Osteocyte (in vitro differentiated cells): Measurements from ENCODE around the gene FBXO34. TPM values are rescaled to one million over a fixed set of nuclear protein-coding genes. Genes with fewer than 3 reads are reported as not detected.

Experiments used
- DNase-seq: peaks from one replicate; pipeline ENCODE4 v3.0.0; 2021; ENCODE audit warnings: mixed read lengths; ENCODE audit not compliant: unreplicated experiment; ENCODE audit errors: extremely low spot score
- H3K27ac Mint-ChIP-seq: one replicate; pipeline ENCODE4 v1.8.0; 2021; ENCODE audit warnings: mild to moderate bottlenecking, mixed read lengths; ENCODE audit not compliant: unreplicated experiment
- H3K27me3 Mint-ChIP-seq: one replicate; pipeline ENCODE4 v1.8.0; 2021; ENCODE audit warnings: mixed read lengths; ENCODE audit not compliant: unreplicated experiment
- H3K36me3 Mint-ChIP-seq: one replicate; pipeline ENCODE4 v1.8.0; 2021; ENCODE audit warnings: mixed read lengths; ENCODE audit not compliant: unreplicated experiment
- H3K4me1 Mint-ChIP-seq: one replicate; pipeline ENCODE4 v1.8.0; 2021; ENCODE audit warnings: mixed read lengths; ENCODE audit not compliant: unreplicated experiment
- H3K4me3 Mint-ChIP-seq: one replicate; pipeline ENCODE4 v1.8.0; 2021; ENCODE audit warnings: mild to moderate bottlenecking, moderate library complexity, mixed read lengths; ENCODE audit not compliant: unreplicated experiment
- H3K9me3 Mint-ChIP-seq: one replicate; pipeline ENCODE4 v1.8.0; 2021; ENCODE audit warnings: mixed read lengths; ENCODE audit not compliant: unreplicated experiment
- total RNA-seq: library from RNA; stranded (reverse); gene quantifications from 2 replicates; pipeline ENCODE4 v1.2.1, GENCODE V29; 2021
- TF ChIP-seq, protein P1 (sequence below): fragments of 200-600 bp; sonication (generic); IDR thresholded peaks from 2 replicates; pipeline ENCODE4 v1.5.0; 2021; ENCODE audit warnings: antibody characterized with exemption, mild to moderate bottlenecking, moderate library complexity

Gene FBXO34
- total RNA-seq, 1 donor from 2014 or later = 16.4 TPM

DNA sequence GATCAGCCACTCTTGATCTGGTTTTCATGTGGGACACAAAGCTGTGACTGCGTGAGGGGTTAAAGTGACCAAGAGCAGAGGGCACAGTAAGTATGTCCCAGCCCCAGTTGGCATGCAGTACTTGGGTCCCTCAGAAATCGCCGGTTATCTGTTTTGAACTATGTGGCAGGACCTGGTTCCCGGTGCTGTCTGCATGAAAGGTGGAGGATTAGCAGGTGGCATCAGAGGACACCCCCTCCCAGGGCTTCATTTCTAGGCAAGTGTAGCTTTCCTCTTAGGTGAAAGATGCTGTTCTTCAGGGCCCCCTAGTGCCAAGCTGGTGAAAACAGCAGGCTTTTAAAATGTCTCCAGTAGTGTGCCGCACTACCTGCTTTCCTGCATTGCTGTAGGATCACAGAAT is 83.3 kb downstream of the FBXO34 start:
- no peak overlapping the region for H3K4me3 Mint-ChIP-seq
- H3K27ac Mint-ChIP-seq = no peak overlapping the region
- no peaks in the 10 kb centered on the region for H3K9me3 Mint-ChIP-seq
- peaks cover 12% of the 10 kb centered on the region for H3K36me3 Mint-ChIP-seq
- H3K4me1 Mint-ChIP-seq = no peaks in the 10 kb centered on the region
- DNase-seq = peak; percentile 79
- TF ChIP-seq, protein P1, sequence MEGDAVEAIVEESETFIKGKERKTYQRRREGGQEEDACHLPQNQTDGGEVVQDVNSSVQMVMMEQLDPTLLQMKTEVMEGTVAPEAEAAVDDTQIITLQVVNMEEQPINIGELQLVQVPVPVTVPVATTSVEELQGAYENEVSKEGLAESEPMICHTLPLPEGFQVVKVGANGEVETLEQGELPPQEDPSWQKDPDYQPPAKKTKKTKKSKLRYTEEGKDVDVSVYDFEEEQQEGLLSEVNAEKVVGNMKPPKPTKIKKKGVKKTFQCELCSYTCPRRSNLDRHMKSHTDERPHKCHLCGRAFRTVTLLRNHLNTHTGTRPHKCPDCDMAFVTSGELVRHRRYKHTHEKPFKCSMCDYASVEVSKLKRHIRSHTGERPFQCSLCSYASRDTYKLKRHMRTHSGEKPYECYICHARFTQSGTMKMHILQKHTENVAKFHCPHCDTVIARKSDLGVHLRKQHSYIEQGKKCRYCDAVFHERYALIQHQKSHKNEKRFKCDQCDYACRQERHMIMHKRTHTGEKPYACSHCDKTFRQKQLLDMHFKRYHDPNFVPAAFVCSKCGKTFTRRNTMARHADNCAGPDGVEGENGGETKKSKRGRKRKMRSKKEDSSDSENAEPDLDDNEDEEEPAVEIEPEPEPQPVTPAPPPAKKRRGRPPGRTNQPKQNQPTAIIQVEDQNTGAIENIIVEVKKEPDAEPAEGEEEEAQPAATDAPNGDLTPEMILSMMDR = peak; percentile 73
- no peaks in the 10 kb centered on the region for H3K27me3 Mint-ChIP-seq

DNA sequence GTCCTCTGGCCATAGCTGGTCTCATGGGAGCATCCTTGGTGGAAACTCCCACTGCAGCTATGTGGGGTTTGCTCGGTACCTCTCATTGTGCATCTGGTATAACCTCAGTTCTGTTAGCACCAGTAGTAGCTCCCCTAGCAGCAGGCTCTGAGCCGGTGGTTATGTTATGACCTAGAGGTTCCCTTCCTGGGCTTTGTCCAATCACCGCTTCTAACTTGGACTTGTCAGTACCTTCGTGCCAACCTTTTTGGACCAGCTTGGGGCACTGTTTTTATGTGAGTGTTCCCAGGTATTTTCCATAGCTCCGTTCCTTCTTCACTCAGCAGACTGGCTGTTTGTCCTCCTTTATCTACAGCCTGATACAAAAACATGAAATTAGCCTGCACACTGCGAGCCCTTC is 84.7 kb downstream of the FBXO34 start:
- TF ChIP-seq, protein P1 = no peak
- DNase-seq = peak; percentile 40
- peaks cover 7% of the 10 kb centered on the region for H3K36me3 Mint-ChIP-seq
- H3K27ac Mint-ChIP-seq = no peak overlapping the region
- no peaks in the 10 kb centered on the region for H3K9me3 Mint-ChIP-seq
- no peaks in the 10 kb centered on the region for H3K4me1 Mint-ChIP-seq
- no peak overlapping the region for H3K4me3 Mint-ChIP-seq
- no peaks in the 10 kb centered on the region for H3K27me3 Mint-ChIP-seq

DNA sequence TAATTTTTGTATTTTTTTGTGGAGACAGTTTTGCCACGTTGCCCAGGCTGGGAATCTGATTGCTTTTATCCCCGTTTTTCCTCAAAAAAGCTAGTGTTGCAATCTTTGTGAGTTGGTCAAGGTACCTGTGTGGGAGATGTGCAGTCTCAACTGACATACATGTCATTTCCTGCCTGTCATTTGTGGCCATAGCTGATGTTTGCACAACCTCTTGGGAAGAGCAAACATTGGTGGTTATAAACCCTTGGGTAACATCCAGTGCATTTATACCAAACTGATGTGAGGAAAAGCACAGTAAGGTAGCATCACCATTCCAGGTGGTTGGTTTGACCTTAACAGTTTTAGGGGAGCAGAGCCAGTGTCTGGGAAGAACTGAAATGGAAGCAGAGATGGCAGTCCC is 85.7 kb downstream of the FBXO34 start:
- Mint-ChIP-seq H3K27ac (no peak overlapping the region), H3K9me3 (no peaks in the 10 kb centered on the region), H3K36me3 (peaks cover 6% of the 10 kb centered on the region), H3K4me3 (no peak overlapping the region), H3K4me1 (no peaks in the 10 kb centered on the region), H3K27me3 (no peaks in the 10 kb centered on the region)
- DNase-seq = no peak
- TF ChIP-seq, protein P1 = no peak

DNA sequence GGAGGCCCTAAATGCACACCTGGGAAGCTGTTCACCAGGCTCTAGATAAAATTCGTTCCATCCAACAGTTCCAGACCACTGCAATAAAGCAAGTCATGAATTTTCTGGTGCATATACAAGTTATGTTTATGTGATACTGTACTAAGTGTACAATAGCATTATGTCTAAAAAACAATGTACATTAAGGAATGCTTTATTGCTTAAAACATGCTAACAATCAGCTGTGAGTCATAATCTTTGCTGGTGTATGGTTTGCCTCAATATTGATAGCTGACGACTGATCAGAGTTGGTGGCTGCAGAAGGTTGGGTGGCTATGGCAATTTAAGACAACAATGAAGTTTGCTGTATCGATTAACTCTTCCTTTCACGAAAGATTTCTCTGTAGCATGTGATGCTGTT is 88.1 kb downstream of the FBXO34 start:
- Mint-ChIP-seq H3K4me3 (no peak overlapping the region), H3K27ac (no peak overlapping the region), H3K9me3 (no peaks in the 10 kb centered on the region), H3K4me1 (no peaks in the 10 kb centered on the region), H3K36me3 (peaks cover 12% of the 10 kb centered on the region), H3K27me3 (no peaks in the 10 kb centered on the region)
- TF ChIP-seq, protein P1 = no peak
- no peak for DNase-seq

DNA sequence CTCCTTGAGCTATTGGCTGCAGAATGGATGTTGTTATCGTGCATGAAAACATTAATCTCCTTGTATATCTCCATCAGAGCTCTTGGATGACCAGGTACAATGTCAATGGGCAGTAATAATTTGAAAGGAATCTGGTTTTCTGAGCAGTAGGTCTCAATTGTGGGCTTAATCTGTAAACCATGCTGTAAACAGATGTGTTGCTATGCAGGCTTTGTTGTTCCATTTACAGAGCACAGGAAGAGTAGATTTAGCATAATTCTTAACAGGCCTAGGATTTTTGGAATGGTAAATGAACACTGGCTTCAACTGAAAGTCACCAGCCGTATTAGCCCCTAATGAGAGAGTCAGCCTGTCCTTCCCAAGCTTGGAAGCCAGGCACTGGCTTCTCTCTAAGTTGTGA is 90.0 kb downstream of the FBXO34 start:
- Mint-ChIP-seq H3K9me3 (no peaks in the 10 kb centered on the region), H3K36me3 (peaks cover 16% of the 10 kb centered on the region), H3K27me3 (no peaks in the 10 kb centered on the region), H3K4me3 (no peak overlapping the region), H3K27ac (no peak overlapping the region), H3K4me1 (peaks cover 6% of the 10 kb centered on the region)
- TF ChIP-seq, protein P1 = no peak
- no peak for DNase-seq
